Measurements from ENCODE around the gene SOBP.
A peak's percentile ranks its signal among the peaks of the same experiment; 100 is the strongest.

The SOBP gene

GRCh38 chr6:107697682-107698081, 207.8 kb downstream of the SOBP start:
- DNase-seq, result no peak

GRCh38 chr6:107698146-107698545, 208.2 kb downstream of the SOBP start:
- no peak for DNase-seq

- DNase-seq, result no peak
Measured at GRCh38 chr6:107699254-107699653, 209.3 kb downstream of the SOBP start.

GRCh38 chr6:107699697-107700325, 209.9 kb downstream of the SOBP start:
- no peak for DNase-seq

- DNase-seq, result no peak
Measured at GRCh38 chr6:107703606-107704005, 213.7 kb downstream of the SOBP start.

- no peak for DNase-seq
Measured at GRCh38 chr6:107704347-107705013, 214.6 kb downstream of the SOBP start.

GRCh38 chr6:107706516-107707115, 216.7 kb downstream of the SOBP start:
- DNase-seq, result no peak

- peak; percentile 75 for DNase-seq
Measured at GRCh38 chr6:107707346-107708275, 217.7 kb downstream of the SOBP start.

- no peak for DNase-seq
Measured at GRCh38 chr6:107708435-107708834, 218.5 kb downstream of the SOBP start.

GRCh38 chr6:107709341-107709740, 219.4 kb downstream of the SOBP start:
- DNase-seq, result no peak
